OCI-LY7 (cell line): ENCODE data around the gene SNAPC4.

Source experiments
- EZH2phosphoT487 ChIP-seq: fragments of 200-600 bp; sonication (generic); IDR thresholded peaks from 2 replicates; pipeline ENCODE4 v1.6.1; 2018; ENCODE audit warnings: low read depth, borderline replicate concordance, mild to moderate bottlenecking, mixed run types, antibody characterized with exemption, low read length, moderate library complexity, mixed read lengths
- TF ChIP-seq, protein P1 (sequence below): fragments of 200-600 bp; sonication (generic); conservative IDR thresholded peaks from 2 replicates; pipeline ENCODE4 v1.5.1; 2014; ENCODE audit warnings: mild to moderate bottlenecking, antibody characterized with exemption, low read length, moderate library complexity, mixed read lengths

DNA sequence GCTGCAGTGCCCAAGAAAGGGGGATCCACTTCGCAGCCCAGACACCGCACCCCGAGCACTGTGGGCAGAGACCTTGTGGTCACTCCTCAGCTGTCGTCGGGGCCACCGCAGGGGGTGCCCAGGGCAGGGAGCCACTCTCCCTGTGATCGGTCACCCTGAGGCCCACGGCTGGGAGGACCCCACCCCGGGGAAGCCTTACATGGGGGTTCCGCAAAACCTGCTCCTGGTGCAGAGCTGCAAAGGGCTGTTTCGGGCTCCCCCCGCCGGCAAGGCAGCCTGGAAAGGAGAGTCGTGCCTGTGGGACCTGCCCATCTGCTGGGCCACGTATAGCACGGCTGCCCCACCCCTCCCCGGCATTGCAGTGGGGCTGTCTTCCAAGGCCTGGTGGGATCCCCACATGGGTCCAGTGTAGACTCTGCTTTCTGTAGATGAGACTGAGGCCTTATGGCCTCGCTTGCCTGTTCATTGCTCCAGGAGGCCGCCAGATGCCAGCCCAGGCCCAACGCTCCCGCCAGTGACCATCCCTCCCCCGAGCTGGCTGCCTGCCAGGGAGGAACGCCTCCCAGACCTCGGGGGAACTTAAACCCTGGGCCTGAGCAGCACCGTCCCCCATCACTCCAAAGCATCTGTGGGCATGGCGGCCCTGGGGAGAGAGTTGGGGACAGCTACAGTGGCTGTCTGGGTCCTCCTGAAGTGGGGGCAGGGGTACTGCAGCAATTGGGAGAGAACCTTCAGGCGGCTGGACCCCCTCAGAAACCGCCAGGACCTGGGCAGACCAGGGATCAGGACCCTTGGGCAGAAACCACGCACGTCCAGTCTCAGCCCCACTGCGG is 34.8 kb downstream of the SNAPC4 start:
- TF ChIP-seq, protein P1, sequence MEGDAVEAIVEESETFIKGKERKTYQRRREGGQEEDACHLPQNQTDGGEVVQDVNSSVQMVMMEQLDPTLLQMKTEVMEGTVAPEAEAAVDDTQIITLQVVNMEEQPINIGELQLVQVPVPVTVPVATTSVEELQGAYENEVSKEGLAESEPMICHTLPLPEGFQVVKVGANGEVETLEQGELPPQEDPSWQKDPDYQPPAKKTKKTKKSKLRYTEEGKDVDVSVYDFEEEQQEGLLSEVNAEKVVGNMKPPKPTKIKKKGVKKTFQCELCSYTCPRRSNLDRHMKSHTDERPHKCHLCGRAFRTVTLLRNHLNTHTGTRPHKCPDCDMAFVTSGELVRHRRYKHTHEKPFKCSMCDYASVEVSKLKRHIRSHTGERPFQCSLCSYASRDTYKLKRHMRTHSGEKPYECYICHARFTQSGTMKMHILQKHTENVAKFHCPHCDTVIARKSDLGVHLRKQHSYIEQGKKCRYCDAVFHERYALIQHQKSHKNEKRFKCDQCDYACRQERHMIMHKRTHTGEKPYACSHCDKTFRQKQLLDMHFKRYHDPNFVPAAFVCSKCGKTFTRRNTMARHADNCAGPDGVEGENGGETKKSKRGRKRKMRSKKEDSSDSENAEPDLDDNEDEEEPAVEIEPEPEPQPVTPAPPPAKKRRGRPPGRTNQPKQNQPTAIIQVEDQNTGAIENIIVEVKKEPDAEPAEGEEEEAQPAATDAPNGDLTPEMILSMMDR = no peak
- no peak for TF ChIP-seq EZH2phosphoT487
